Kidney (tissue), 14 donors: ENCODE results near the gene WNT7B. TPM values are rescaled to one million over a fixed set of nuclear protein-coding genes. Genes with fewer than 3 reads are reported as not detected.

Experiments
- DNase-seq, 5 donors: peaks; one replicate each; pipeline ENCODE4 v3.0.0-alpha.2; 2013 to 2020
- FAIRE-seq: peaks from 2 replicates; lab custom pipeline; 2012; peaks lifted over from hg19 to GRCh38; lab: Jason Lieb, UNC
- H3K27ac ChIP-seq, 2 donors: one replicate each; pipeline ENCODE4 v1.7.0; 2013; ENCODE audit warnings: low read depth in 2 of 2, low read length in 2 of 2, inconsistent platforms in 1 of 2
- H3K27me3 ChIP-seq: one replicate; pipeline ENCODE4 v1.7.1; 2013; ENCODE audit warnings: low read length, inconsistent platforms; ENCODE audit not compliant: control insufficient read depth, insufficient read depth
- H3K36me3 ChIP-seq, 3 donors: one replicate each; pipeline versions ENCODE4 v1.7.0 to v1.7.1; 2013; ENCODE audit warnings: low read length in 3 of 3, control low read depth in 1 of 3, inconsistent platforms in 1 of 3; ENCODE audit not compliant: insufficient read depth in 3 of 3, control insufficient read depth in 2 of 3
- H3K4me1 ChIP-seq, 3 donors: one replicate each; pipeline versions ENCODE4 v1.7.0 to v1.7.1; 2013; ENCODE audit warnings: low read length in 3 of 3, inconsistent platforms in 1 of 3, low read depth in 1 of 3; ENCODE audit not compliant: control insufficient read depth in 2 of 3, insufficient read depth in 2 of 3
- H3K4me3 ChIP-seq, 3 donors: one replicate each; pipeline versions ENCODE4 v1.7.0 to v1.8.1; 2013; ENCODE audit warnings: low read length in 3 of 3, control low read depth in 1 of 3, inconsistent platforms in 1 of 3
- H3K9ac ChIP-seq, 3 donors: one replicate each; pipeline versions ENCODE4 v1.7.0 to v1.7.1; 2013; ENCODE audit warnings: low read length in 3 of 3, control low read depth in 1 of 3, inconsistent platforms in 1 of 3
- H3K9me3 ChIP-seq, 3 donors: one replicate each; pipeline versions ENCODE4 v1.7.0 to v1.7.1; 2013; ENCODE audit warnings: low read length in 3 of 3, control low read depth in 1 of 3, inconsistent platforms in 1 of 3; ENCODE audit not compliant: control insufficient read depth in 2 of 3, insufficient read depth in 1 of 3
- CTCF ChIP-seq: IDR thresholded peaks from 3 replicates; pipeline ENCODE4 v1.5.1; 2012; ENCODE audit warnings: mild to moderate bottlenecking, moderate library complexity, borderline replicate concordance; ENCODE audit not compliant: insufficient read depth; ENCODE audit errors: extremely low read depth
- intact Hi-C: fragments of 100-400 bp; cut with DNase I; formaldehyde crosslinking; loops from one replicate; pipeline ENCODE4 v1.11.1; 2022
- polyA plus RNA-seq: library from polyadenylated mRNA; stranded (reverse); fragments of 350-450 nt; fragmentation: Illumina TruSeq; extraction: RNeasy Lipid Tissue Mini Kit (QIAGEN cat#74804); gene quantifications from one replicate; pipeline ENCODE4 v1.2.3, GENCODE V29; 2014; ENCODE audit warnings: low read depth, low replicate concordance; ENCODE audit not compliant: insufficient read depth
- total RNA-seq: library from RNA; stranded (reverse); fragmentation: NEBNext Ultra II Directional; extraction: Animal tissue kit (Norgen Biotek cat#: 25700); gene quantifications from one replicate; pipeline ENCODE4 v1.2.1, GENCODE V29; 2021
- donor health status: control.
- donor health status: control.
- donor health status: control.
- donor health status: control.
- donor health status: control.
- donor health status: DM: yes; HTN: yes; CAD: no.
- donor health status: Normal renal cell carcinoma (clear cell type).

WNT7B gene
- total and polyA plus RNA-seq, 2 donors from 2014 or later, result 1.6 to 2.4 TPM

- H3K27me3 ChIP-seq, result no peaks in the 10 kb centered on the region
- H3K4me1 ChIP-seq, result peaks cover 0 to 38% (median 14%) of the 10 kb centered on the region in 3 donors
- FAIRE-seq (no peak), DNase-seq (peak in 2 of 5 donors; percentile 40 to 76)
- no peak overlapping the region for H3K27ac ChIP-seq
- intact Hi-C loops, result loop anchor here (5.0 kb wide), 1 partner anchor 108 kb away; no protein-coding TSS in a partner anchor
- H3K9me3 ChIP-seq, result peaks cover 0 to 2% (median 0%) of the 10 kb centered on the region in 3 donors
- no peak overlapping the region for H3K9ac ChIP-seq
- no peak for TF ChIP-seq CTCF
- no peak overlapping the region for H3K4me3 ChIP-seq
- no peaks in the 10 kb centered on the region for H3K36me3 ChIP-seq
Measured at GRCh38 chr22:46004105-46004866, 27.3 kb upstream of the WNT7B start.

- intact Hi-C loops, result loop anchor here (5.0 kb wide), 1 partner anchor 109 kb away; no protein-coding TSS in a partner anchor
- no peaks in the 10 kb centered on the region for H3K36me3 ChIP-seq
- H3K27ac ChIP-seq, result peak overlapping the region in 1 of 2 donors; percentile 13
- TF ChIP-seq CTCF, result no peak
- no peak for FAIRE-seq
- H3K27me3 ChIP-seq, result no peaks in the 10 kb centered on the region
- peak in 2 of 5 donors; percentile 58 to 82 for DNase-seq
- no peaks in the 10 kb centered on the region for H3K9me3 ChIP-seq
- H3K9ac ChIP-seq, result no peak overlapping the region
- peaks cover 0 to 40% (median 18%) of the 10 kb centered on the region in 3 donors for H3K4me1 ChIP-seq
- no peak overlapping the region for H3K4me3 ChIP-seq
Measured at GRCh38 chr22:46003271-46004091, 26.5 kb upstream of the WNT7B start.

GRCh38 chr22:46002757-46003270 lies 25.9 kb upstream of the WNT7B start:
- intact Hi-C loops, result loop anchor here (5.0 kb wide), 1 partner anchor 109 kb away; no protein-coding TSS in a partner anchor
- Histone ChIP-seq H3K9ac (no peak overlapping the region), H3K4me3 (no peak overlapping the region), H3K4me1 (peaks cover 0 to 38% (median 18%) of the 10 kb centered on the region in 3 donors), H3K27ac (peak overlapping the region in 1 of 2 donors; percentile 13), H3K9me3 (no peaks in the 10 kb centered on the region), H3K27me3 (no peaks in the 10 kb centered on the region), H3K36me3 (no peaks in the 10 kb centered on the region)
- no peak for FAIRE-seq
- no peak for TF ChIP-seq CTCF
- peak in 3 of 5 donors; percentile 52 to 81 (median 54) for DNase-seq
